Calu3 (cell line): ENCODE data around the gene CTTNBP2. TPM values are rescaled to one million over a fixed set of nuclear protein-coding genes. Genes with fewer than 3 reads are reported as not detected.
A peak's percentile ranks its signal among the peaks of the same experiment; 100 is the strongest.

ENCODE experiments used
- BruUV-seq: library from RNA; stranded (reverse); fragments of 400-500 nt; replicated peaks from 2 replicates; lab custom pipeline; 2021; lab: Mats Ljungman, UMichigan
- CTCF ChIA-PET: fragments of 300-600 bp; sonication (Branson Sonifier 250); formaldehyde crosslinking; loops from one replicate; lab custom pipeline; 2022; ENCODE audit warnings: antibody characterized with exemption; lab: Charles Lee
- DNase-seq: peaks from one replicate; pipeline ENCODE4 v3.0.0; 2022
- H3K27ac Mint-ChIP-seq: one replicate; pipeline ENCODE4 v1.8.0; 2022; ENCODE audit warnings: mixed read lengths; ENCODE audit not compliant: unreplicated experiment
- H3K27me3 Mint-ChIP-seq: one replicate; pipeline ENCODE4 v1.8.0; 2022; ENCODE audit warnings: mixed read lengths; ENCODE audit not compliant: unreplicated experiment
- H3K36me3 Mint-ChIP-seq: one replicate; pipeline ENCODE4 v1.8.0; 2022; ENCODE audit warnings: mild to moderate bottlenecking, moderate library complexity, mixed read lengths; ENCODE audit not compliant: insufficient read depth, unreplicated experiment
- H3K4me1 Mint-ChIP-seq: one replicate; pipeline ENCODE4 v1.8.0; 2022; ENCODE audit warnings: mild to moderate bottlenecking, low read depth, mixed read lengths; ENCODE audit not compliant: unreplicated experiment
- H3K4me3 Mint-ChIP-seq: one replicate; pipeline ENCODE4 v1.8.0; 2022; ENCODE audit warnings: mild to moderate bottlenecking, low read depth, moderate library complexity, mixed read lengths; ENCODE audit not compliant: unreplicated experiment
- H3K9me3 Mint-ChIP-seq: one replicate; pipeline ENCODE4 v1.8.0; 2022; ENCODE audit warnings: low read depth, mixed read lengths; ENCODE audit not compliant: unreplicated experiment
- CTCF ChIP-seq: fragments of 200-600 bp; IDR thresholded peaks from one replicate; pipeline ENCODE4 v1.8.0; 2022; ENCODE audit warnings: antibody characterized with exemption; ENCODE audit not compliant: unreplicated experiment
- intact Hi-C: fragments of 100-400 bp; cut with micrococcal nuclease; formaldehyde crosslinking; loops from one replicate; pipeline ENCODE4 v1.10.0; 2022; ENCODE audit not compliant: unreplicated experiment
- total RNA-seq: library from RNA; stranded (reverse); gene quantifications from 2 replicates; pipeline ENCODE4 v1.2.3, GENCODE V29; 2022

Gene CTTNBP2
- total RNA-seq, 1 experiment from 2014 or later = 2.3 TPM

GRCh38 chr7:117675497-117676435, 197.5 kb downstream of the CTTNBP2 start:
- Mint-ChIP-seq H3K4me3 (no peak overlapping the region), H3K27me3 (no peaks in the 10 kb centered on the region), H3K27ac (no peak overlapping the region), H3K9me3 (no peaks in the 10 kb centered on the region), H3K4me1 (peaks cover 30% of the 10 kb centered on the region), H3K36me3 (peaks cover 29% of the 10 kb centered on the region)
- no peak for DNase-seq
- intact Hi-C loops = loop anchor here (10.0 kb wide), 1 partner anchor 479 kb away; no protein-coding TSS in a partner anchor
- TF ChIP-seq CTCF = no peak
- TSS peak; percentile 5 for BruUV-seq
- CTCF ChIA-PET = no interaction called here

GRCh38 chr7:117674617-117675016, 198.6 kb downstream of the CTTNBP2 start:
- Mint-ChIP-seq H3K9me3 (no peaks in the 10 kb centered on the region), H3K27me3 (no peaks in the 10 kb centered on the region), H3K27ac (no peak overlapping the region), H3K36me3 (peaks cover 41% of the 10 kb centered on the region), H3K4me1 (peaks cover 37% of the 10 kb centered on the region), H3K4me3 (no peak overlapping the region)
- BruUV-seq = no TSS peak
- no peak for DNase-seq
- CTCF ChIA-PET = interaction anchor here (0.9 kb wide), 1 partner anchor 41 kb away, joined by 5 read pairs; no protein-coding TSS in a partner anchor
- intact Hi-C loops = loop anchor here (1.0 to 10.0 kb wide), 2 partner anchors 41 to 480 kb away; no protein-coding TSS in a partner anchor
- TF ChIP-seq CTCF = no peak

GRCh38 chr7:117673839-117674238, 199.4 kb downstream of the CTTNBP2 start:
- Mint-ChIP-seq H3K36me3 (peaks cover 49% of the 10 kb centered on the region), H3K27me3 (no peaks in the 10 kb centered on the region), H3K27ac (peak overlapping the region; percentile 30), H3K4me3 (no peak overlapping the region), H3K4me1 (peaks cover 37% of the 10 kb centered on the region), H3K9me3 (no peaks in the 10 kb centered on the region)
- TF ChIP-seq CTCF = no peak
- DNase-seq = no peak
- intact Hi-C loops = loop anchor here (1.0 to 10.0 kb wide), 2 partner anchors 41 to 481 kb away; no protein-coding TSS in a partner anchor
- CTCF ChIA-PET = interaction anchor here (2.8 kb wide), 1 partner anchor 42 kb away, joined by 15 read pairs; no protein-coding TSS in a partner anchor
- BruUV-seq = no TSS peak

- peak overlapping the region; percentile 30 for H3K27ac Mint-ChIP-seq
- CTCF ChIA-PET = interaction anchor here (2.8 kb wide), 1 partner anchor 43 kb away, joined by 15 read pairs; no protein-coding TSS in a partner anchor
- peaks cover 52% of the 10 kb centered on the region for H3K36me3 Mint-ChIP-seq
- TF ChIP-seq CTCF = no peak
- BruUV-seq = no TSS peak
- intact Hi-C loops = loop anchor here (10.0 kb wide), 1 partner anchor 481 kb away; no protein-coding TSS in a partner anchor
- no peak overlapping the region for H3K4me3 Mint-ChIP-seq
- peak; percentile 21 for DNase-seq
- H3K4me1 Mint-ChIP-seq = peaks cover 37% of the 10 kb centered on the region
- no peaks in the 10 kb centered on the region for H3K27me3 Mint-ChIP-seq
- no peaks in the 10 kb centered on the region for H3K9me3 Mint-ChIP-seq
Observed at GRCh38 chr7:117673367-117673766, 199.9 kb downstream of the CTTNBP2 start.
